Panc1 (cell line): ENCODE measurements around the gene DMBT1.

Experiments
- POLR2AphosphoS5 ChIP-seq: IDR thresholded peaks from 2 replicates; pipeline ENCODE4 v1.6.1; 2012; ENCODE audit warnings: mild to moderate bottlenecking, low read depth, low read length, moderate library complexity
- TF ChIP-seq, protein P1 (sequence below): fragments of 450-650 bp; IDR thresholded peaks from 2 replicates; pipeline ENCODE4 v1.5.1; 2017; ENCODE audit warnings: mild to moderate bottlenecking

GRCh38 chr10:122588381-122588780 is 27.8 kb downstream of the DMBT1 start:
- TF ChIP-seq, protein P1, sequence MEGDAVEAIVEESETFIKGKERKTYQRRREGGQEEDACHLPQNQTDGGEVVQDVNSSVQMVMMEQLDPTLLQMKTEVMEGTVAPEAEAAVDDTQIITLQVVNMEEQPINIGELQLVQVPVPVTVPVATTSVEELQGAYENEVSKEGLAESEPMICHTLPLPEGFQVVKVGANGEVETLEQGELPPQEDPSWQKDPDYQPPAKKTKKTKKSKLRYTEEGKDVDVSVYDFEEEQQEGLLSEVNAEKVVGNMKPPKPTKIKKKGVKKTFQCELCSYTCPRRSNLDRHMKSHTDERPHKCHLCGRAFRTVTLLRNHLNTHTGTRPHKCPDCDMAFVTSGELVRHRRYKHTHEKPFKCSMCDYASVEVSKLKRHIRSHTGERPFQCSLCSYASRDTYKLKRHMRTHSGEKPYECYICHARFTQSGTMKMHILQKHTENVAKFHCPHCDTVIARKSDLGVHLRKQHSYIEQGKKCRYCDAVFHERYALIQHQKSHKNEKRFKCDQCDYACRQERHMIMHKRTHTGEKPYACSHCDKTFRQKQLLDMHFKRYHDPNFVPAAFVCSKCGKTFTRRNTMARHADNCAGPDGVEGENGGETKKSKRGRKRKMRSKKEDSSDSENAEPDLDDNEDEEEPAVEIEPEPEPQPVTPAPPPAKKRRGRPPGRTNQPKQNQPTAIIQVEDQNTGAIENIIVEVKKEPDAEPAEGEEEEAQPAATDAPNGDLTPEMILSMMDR: no peak
- TF ChIP-seq POLR2AphosphoS5: no peak
